Activated CD4-positive, CD25-positive, alpha-beta regulatory T cell (primary cell): ENCODE results near the gene RYR2.
"Not testable (repeated sequence)": the region's sequence is repeated elsewhere in the genome, so short reads cannot be mapped to it uniquely, and the experiment has no call there.

Experiments
- DNase-seq, 4 experiments: peaks; one replicate each; lab custom pipeline; 2025; lab: John Stamatoyannopoulos, UW

The RYR2 gene

DNA sequence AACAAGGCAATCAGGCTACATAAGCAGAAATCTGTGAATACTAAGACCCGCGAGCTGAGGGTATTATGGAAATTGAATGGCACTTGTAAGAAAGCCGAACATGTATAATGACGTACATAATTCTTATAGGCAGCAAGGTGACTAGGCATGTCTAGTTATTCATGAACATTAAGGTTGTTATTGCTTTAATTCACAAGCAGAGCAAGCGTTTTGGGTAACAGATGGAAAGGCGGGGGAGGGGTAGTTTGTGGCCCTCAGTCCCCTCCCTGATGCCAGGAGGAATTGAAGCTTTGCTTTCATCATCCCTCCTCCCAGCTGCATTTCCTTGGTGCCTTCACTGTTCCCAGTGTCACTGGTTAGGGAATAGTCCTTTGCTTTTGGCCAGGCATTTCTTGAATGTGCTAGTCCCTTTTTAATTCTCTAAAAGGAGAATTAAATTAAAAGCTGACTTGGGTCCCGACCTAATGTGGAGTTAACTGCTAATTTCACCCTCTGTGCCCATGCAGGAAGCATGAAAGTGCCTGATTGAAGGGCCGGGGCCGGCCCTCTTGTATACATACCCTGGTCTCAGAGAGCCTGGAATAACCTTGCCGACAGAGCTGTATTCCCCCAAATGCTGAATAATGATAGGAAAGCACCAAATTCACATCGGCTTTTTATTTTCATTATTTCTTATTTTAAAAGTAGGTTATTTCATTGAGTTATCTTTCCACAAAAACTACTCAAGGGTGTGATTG lies 42.5 kb downstream of the RYR2 start:
- no peak for DNase-seq

DNA sequence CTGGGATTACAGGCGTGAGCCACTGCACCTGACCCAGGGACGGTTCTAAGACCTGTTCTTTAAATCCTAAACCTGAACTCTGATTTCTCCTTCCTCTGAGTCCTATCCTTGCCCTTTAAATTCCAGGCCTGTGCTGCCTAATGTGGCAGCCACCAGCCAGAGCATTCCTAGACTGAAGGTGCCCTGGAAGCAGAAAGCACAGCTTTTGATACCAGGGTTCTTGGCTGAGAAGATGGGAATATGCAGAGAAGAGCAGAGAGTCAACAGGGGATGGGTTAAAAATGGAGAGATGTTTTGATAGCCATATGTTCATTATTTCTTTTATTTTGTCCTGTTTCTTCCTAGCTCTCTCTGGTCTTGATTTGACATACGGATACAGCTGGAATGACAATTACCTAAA lies 49.7 kb downstream of the RYR2 start:
- no peak for DNase-seq

DNA sequence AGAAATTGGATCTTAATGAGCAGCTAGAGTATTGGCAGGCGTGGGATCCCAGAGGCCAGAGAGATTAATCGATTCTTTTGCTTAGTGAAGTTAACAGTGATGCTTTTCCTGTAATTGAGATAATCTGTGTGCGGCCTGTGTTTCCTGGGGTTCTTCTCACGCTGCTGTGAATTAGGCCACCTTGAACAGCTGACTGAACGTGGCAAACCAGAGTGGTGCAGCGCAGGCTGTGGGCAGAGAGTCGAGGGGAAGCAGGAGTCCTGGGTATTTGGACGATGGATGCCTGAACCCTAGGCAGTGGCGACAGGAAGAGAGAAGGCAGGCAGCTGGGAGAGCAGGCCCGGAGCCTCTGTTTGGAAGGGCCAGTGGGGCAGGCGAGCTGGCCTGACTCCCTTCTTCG lies 51.7 kb downstream of the RYR2 start:
- no peak for DNase-seq

DNA sequence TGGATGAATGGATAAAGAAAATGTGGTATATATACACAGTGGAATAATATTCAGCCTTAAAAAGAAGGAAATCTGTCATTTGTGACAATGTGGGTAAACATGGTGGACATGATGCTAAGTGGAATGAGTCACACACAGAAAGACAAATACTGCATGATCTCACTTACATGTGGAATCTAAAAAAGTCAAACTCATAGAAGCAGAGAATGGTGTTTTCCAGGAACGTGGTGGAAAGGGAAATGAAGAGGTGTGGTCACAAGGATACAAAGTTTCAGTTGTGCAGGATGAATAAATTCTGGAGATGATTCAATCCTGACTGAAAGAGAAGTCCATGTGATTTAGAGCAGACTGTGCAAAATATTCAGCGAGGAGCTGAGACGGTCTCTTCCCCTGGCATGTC lies 56.6 kb downstream of the RYR2 start:
- no peak for DNase-seq

DNA sequence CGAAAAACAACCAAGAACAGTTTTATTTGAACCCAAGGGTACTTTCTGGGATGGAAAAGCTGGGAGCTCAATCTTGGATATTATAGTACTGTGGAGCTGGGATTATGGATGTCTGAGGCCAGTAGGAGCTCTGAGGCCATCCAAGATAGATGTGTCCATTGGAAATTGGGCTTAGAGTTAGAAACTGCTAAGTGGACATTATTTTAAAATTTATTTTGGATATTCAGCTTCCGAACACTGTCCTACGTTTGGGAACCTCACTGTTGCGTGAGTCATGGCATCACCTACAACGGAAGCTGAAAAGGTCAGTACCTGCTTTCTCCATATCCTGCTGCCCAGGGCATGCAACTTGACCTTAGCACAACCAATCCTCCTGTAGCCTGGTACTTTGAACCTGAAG lies 61.0 kb downstream of the RYR2 start:
- DNase-seq: no peak

DNA sequence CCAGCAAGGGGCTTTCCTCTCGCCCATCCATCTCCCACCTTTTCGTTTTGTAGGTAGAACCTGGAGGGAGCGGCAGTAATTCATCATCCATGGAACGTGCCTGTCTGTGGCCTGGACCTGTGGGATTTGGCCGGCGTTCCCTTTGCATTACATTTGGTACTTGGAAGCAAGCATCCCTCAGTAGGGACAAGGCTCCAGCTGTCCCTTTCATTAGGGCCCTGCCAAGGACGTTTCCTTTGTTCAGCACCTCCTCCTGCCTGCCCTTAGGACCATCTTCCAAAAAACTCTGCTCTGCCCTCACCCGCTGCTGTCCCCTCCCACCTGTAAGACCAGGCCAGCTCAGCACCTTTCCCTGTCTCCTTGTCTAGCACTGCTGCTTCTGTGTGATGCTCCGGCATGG lies 62.1 kb downstream of the RYR2 start:
- DNase-seq: no peak

DNA sequence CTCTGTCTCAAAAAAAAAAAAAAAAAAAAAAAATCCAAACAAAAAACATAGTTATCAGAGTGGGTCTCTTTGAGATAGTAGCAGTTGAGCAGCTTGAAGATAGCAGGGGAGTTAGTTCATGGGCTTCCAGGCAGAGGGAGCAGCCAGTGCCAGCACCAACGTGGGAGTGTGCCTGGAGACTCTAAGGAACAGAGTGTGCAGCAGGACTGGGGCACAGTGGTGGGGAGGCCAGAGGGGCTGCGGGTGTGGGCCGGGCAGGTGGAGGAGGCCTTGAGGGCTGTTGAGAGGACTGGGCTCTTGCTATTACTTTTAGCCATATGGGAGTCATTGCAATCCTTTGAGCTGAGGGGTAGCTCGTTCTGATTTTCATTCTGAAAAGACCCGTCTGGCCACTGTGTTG lies 63.8 kb downstream of the RYR2 start:
- DNase-seq: no peak

DNA sequence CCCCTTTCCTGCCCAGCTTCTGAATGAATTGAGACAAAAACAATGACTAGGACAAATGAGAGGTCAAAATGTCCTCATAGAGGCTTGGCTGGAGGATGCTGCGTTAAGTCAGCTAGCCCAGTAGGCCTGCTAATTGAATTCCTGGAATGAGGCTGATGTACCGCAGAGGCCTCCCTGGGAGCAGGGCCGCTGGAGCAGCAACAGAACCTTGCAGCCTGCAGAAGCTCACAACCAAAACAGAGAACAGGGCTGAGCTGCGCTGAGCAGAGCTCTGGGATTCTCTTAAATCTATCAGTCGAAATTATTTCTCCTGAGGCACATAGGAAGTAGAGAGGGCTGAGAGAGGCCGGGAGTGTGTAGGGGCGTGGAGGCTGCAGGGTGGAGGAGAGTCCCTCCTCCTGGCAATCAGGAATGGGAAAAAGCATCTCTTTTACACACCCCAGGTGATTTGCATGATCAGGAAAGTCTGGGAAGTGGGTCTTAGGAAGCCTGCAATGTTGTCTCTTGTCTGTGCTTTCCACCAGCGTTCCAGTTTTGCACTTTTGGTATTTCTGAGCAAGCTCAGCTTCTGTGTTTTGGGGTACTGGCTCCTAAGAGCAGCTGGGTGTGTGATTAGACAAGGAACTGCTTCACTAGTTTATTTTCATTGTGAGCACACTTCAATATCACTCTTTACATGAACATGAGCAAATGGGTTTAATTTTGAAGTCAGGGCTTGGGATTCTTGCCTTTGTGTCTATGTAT lies 66.5 kb downstream of the RYR2 start:
- no peak for DNase-seq

DNA sequence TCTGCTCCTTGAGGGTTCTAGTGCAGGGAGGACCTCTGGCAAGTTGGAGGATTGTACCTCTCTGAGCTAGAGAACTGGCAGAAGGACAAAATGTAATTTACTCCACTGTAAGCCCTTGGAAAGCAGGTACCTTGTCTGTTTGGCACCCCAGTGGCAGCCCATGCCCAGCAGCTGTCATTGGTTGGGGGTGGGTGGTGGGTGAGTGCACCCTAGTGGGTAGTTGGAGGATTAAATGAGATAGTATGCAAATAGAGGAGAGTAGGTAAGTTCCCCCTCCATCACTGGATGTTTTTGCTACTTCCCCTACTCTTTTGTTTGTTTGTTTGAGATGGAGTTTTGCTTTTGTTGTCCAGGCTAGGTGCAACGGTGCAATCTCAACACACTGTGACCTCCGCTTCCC lies 69.8 kb downstream of the RYR2 start:
- no peak for DNase-seq

DNA sequence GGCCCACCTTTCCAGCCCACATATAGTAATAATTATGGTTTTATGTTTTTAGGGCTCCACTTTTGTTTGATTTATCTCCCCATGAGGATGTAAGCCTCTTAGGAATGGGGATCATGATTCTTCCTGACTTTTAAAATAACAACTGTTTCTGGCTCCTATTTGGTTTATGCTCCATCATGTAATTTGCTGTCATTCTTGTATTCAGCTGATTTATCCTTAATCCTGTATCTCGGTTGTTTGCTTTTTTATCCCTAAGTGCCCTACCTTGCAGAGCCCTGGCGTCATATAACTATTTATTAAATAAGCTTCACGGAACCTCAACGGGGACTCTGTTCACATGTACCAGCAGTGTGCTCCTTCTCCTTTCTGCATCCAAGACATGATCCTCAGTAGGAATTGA lies 70.7 kb downstream of the RYR2 start:
- no peak for DNase-seq

DNA sequence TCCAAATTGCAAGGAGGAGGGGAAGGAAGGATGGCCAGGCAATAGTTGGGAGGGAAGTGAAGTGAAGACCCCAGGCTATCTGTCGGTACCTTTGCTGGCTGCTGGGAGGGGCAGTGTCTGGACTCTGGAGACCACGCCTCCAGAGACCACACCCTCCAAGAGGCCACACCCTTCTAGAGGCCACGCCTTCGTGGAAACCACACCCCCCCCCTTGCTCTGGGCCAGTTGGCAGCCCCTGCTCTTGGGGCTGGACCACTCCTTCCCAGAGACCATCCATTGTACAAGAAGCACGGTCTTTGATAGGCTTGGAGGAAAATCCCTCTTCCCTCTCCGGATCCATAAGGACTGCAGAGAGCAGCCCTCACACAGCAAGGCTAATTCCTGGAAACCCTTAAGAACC lies 73.1 kb downstream of the RYR2 start:
- DNase-seq: no peak

DNA sequence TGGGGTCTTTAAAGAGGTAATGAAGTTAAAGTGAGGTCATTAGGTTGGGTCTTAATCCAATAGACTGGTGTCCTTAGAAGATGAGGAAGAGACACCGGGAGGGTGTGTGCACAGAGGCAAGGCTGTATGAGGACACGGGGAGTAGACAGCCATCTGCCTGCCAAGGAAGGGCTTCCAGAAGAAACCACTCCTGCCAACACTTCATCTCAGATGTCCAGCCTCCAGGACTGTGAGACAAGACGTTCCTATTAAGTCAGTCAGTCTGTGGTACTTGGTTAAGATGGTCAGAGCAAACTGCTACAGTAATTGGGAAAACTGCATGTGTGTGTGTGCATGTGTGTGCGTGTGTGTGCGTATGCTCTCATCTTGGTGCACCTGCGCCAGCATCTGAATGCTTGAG lies 77.1 kb downstream of the RYR2 start:
- DNase-seq: no peak

DNA sequence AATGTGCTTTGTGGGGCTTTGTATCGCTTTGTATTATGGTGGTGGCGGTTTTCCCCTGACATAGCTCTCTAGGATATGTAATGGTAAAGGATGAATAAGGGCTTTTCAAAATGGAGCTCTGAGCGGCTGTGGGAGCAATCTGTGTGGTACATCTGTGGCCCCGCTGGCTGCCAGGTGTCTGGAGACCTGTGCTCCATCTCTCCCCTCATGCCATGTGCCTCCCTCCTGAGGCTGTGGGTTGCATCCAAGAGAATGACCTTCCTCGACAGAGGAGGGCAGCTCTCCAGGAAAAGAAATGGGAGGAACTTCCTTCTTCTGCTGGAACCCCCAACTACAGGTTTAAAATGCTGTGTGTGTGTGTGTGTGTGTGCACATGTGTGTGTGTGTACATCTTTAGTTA lies 78.7 kb downstream of the RYR2 start:
- DNase-seq: no peak

DNA sequence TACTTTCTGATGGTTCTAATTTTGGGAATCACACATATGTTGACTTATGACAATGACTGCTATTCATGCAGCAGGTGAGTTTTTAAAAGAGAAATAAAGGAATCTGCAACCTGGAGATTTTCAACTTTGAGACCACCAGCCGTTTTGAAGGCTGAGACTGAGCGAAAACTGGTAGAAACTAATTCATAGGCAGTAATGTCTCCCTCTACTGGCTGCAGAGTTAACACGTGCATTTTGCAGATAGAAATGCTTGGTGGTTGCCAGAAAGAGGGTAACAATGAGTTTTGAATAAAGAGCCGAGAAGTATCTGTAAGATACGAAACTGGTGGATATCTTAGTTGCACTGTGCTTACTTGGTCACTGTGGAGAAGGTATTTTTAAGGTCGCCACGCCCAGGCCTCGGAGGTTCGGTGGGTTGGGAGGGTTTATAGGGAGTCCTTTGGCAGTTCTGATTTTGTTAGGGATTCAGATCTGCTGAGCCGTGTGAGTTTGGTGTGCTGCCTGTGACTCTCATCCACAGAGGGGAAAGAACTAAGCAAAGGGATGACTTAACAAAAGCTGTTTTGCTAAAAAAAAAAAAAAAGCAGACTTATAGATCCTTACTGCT lies 83.0 kb downstream of the RYR2 start:
- no peak for DNase-seq

DNA sequence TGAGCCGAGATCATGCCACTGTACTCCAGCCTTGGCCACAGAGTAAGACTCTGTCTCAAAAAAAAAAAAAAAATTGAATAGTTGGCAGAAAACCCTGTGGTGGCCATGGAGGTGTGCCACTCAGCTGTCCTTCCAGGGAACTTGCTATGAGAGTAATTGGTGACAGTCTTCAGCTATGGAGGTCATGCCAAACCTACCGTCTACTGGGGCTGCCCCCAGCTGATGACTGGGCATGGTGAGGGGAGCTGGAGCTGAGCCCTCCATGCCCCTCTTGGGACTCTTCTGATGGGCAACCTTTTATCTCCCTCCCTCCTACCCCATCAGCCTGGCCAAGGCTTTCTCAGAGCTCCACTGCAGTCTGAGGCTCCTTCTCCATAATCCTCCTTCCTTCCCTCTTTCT lies 84.2 kb downstream of the RYR2 start:
- no peak for DNase-seq

DNA sequence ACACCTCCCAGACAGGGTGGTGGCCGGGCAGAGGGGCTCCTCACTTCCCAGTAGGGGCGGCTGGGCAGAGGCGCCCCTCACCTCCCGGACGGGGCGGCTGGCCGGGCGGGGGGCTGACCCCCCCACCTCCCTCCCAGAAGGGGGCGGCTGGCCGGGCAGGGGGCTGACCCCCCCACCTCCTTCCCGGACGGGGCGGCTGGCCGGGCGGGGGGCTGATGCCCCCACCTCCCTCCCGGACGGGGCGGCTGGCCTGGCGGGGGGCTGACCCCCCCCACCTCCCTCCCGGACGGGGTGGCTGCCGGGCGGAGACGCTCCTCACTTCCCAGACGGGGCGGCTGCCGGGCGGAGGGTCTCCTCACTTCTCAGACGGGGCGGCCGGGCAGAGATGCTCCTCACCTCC lies 85.3 kb downstream of the RYR2 start:
- DNase-seq: not testable (repeated sequence)

DNA sequence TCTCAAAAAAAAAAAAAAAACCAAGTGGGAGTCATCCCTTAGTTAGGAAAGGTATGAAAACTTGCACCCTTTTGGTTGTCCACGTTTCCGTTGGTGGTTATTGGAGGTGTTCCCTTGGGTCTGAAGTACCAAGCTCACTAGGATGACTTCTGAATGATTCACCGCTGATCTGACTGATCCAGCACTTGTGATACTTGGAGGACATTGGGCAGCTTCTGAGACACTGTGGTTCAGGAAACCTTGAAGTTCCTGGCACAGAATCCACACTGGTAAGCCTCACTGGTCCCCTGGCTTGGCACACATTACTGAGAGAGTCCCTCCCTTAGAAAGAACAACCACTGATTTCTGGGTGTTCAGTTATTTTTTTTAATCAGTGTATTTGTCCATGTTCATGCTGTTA lies 91.9 kb downstream of the RYR2 start:
- DNase-seq: no peak

DNA sequence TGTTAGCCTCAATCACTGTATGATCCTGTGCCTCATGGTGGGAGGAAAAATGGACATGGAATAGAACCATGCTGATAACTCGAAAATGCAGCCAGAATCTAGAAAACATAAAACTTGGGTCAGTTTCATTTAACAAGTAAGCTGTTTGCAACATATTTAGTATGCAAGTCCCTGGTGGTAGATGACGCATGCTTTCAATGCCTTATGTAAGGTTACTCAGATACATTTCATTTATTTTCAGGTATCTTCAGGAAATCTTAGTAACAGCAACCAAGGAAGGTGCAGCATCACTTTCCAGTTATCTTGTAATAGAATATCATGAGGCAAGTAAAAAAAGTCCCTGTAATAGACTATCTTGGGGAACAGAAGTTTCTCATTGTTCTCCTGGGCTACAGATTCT lies 92.9 kb downstream of the RYR2 start:
- no peak for DNase-seq

DNA sequence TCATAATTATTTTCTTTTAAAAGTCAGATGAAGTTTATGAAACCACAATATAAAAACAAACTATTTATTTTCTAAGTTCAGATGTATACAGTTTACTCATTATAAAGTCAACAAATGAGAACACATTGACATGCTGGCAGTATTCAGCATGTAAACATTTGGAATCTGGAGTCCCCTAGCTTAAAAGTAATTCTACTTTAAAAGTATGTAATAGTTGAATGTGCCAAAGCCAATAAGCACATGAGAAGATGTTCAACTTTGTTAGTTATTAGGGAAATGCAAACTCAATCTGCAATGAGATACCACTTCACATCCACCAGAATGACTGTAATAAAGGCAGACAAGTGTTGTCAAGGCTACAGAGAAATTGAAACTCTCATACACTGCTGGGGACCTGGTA lies 96.6 kb downstream of the RYR2 start:
- DNase-seq: no peak

DNA sequence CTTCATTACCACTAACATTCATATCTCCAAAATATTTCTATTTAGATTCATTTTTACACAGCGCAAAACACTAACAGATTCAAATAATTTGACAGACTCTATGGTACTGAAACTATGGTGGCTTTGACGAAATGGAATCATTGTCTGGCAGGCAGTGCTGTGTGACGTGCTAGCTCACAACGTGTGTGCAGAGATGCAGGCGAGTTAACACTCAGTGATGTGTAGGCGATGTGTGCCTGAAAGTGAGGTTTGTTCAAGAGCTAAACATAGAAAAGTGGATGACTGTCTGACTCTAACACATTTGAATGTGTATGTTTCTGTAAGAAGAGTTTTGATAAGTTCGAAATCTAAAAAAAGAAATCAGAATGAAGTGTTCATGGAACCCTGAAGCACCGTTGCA lies 97.7 kb downstream of the RYR2 start:
- DNase-seq: no peak

DNA sequence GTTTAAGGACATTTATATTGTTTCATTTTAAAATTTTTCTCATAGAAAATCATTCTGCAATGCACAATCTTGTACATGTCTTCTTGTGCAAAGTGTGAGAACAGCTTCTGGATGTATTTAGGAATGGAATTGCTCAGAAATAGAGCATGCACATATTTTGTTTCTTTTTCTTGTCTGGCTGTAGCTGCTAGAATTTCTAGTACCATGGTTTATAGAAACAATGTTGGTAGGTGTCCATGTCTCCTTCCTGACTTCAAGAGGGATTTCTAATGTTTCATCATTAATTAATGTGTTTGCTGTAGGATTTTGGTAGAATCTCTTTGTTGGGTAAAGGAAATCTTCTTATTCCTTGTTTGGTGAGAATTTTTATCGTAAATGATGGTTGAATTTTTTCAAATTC lies 99.0 kb downstream of the RYR2 start:
- no peak for DNase-seq

DNA sequence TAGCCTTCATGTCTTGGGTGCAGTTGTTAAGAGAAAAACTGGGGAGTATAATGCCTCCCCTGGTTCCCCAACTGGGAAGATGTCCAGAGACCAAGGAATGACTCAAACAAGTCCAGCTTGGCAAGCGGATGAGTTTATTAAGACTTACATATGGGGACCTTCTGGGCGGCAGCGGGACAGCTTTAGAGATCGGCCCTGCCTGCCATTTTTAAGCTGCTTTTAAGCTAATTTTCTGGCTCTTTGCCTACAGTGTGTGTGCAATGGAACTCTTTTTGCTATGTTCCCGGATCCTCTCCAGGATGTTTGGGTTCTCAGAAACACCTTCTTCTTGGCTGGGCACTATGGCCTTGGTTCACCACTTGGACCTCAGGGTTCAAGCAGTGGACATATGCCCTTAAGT lies 99.5 kb downstream of the RYR2 start:
- DNase-seq: no peak

DNA sequence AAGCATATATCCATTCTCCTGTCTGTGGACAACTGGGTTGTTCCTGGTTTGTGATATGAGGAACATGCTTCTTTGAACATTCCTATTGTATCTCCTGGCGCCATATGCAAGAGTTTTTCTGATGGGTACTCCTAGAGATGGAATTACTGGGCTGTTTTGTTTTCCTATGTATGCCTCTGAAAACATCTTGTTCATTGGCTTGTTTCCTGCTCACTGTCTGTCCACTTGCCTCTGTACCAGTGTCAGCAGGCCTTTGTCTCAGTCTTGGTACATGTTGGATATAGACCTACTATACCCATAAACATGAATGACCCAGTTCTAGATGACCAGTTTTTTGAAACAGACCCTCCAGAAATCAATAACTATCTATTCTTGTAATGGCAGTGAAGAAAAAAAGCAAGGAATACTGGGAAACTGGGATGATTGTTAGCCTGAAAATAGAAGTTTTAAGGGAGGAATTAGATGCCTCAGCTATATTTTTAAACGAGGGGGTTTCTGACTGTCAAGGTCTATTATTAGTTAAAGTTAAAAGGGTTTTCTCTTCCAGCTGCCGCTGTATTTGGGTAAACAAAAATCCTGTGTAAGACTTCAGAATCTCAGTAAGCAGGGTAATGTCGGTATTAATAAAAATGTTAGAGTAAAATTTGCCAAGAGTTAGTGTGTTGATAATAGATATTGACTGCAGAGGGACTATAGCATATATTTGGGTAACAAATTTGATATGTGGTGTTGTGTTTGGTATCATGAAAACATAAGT lies 103.6 kb downstream of the RYR2 start:
- no peak for DNase-seq
